OCI-M2 (cell line): Measurements from ENCODE around the gene EIF2S2.

ENCODE experiments used
- DNase-seq: peaks from one replicate; lab custom pipeline; 2025; ENCODE audit not compliant: unreplicated experiment; lab: John Stamatoyannopoulos, UW

EIF2S2 gene

GRCh38 chr20:34089655-34090345 is 22.2 kb downstream of the EIF2S2 start:
- no peak for DNase-seq

- no peak for DNase-seq
Measured at GRCh38 chr20:34089175-34089479, 22.9 kb downstream of the EIF2S2 start.

GRCh38 chr20:34088305-34089174 is 23.5 kb downstream of the EIF2S2 start:
- DNase-seq, result no peak

- DNase-seq, result peak; percentile 70
Measured at GRCh38 chr20:34085544-34086040, 26.5 kb downstream of the EIF2S2 start.

- no peak for DNase-seq
Measured at GRCh38 chr20:34084227-34084923, 27.7 kb downstream of the EIF2S2 start.

- no peak for DNase-seq
Measured at GRCh38 chr20:34083781-34084180, 28.3 kb downstream of the EIF2S2 start.

GRCh38 chr20:34083137-34083536 is 28.9 kb downstream of the EIF2S2 start:
- no peak for DNase-seq

GRCh38 chr20:34082232-34082887 is 29.7 kb downstream of the EIF2S2 start:
- DNase-seq, result no peak

- no peak for DNase-seq
Measured at GRCh38 chr20:34079818-34080217, 32.2 kb downstream of the EIF2S2 start.

GRCh38 chr20:34078540-34078939 is 33.5 kb downstream of the EIF2S2 start:
- no peak for DNase-seq

GRCh38 chr20:34076952-34077351 is 35.1 kb downstream of the EIF2S2 start:
- DNase-seq, result no peak

GRCh38 chr20:34075647-34076046 is 36.4 kb downstream of the EIF2S2 start:
- DNase-seq, result no peak

GRCh38 chr20:34074101-34074760 is 37.8 kb downstream of the EIF2S2 start:
- no peak for DNase-seq

- no peak for DNase-seq
Measured at GRCh38 chr20:34072778-34073177, 39.3 kb downstream of the EIF2S2 start.

- DNase-seq, result no peak
Measured at GRCh38 chr20:34072076-34072475, 40.0 kb downstream of the EIF2S2 start.

- no peak for DNase-seq
Measured at GRCh38 chr20:34070859-34071258, 41.2 kb downstream of the EIF2S2 start.

- no peak for DNase-seq
Measured at GRCh38 chr20:34070079-34070439, 42.0 kb downstream of the EIF2S2 start.

- no peak for DNase-seq
Measured at GRCh38 chr20:34069341-34070078, 42.5 kb downstream of the EIF2S2 start.

GRCh38 chr20:34068001-34068400 is 44.0 kb downstream of the EIF2S2 start:
- no peak for DNase-seq

GRCh38 chr20:34066476-34067090 is 45.5 kb downstream of the EIF2S2 start:
- no peak for DNase-seq
